CD4-positive, alpha-beta memory T cell (primary cell): ENCODE data around the gene UNC13C. TPM values are rescaled to one million over a fixed set of nuclear protein-coding genes. Genes with fewer than 3 reads are reported as not detected.

ENCODE experiments used
- CTCF ChIA-PET: fragments of 350-600 bp; sonication (Branson Sonifier 250); formaldehyde crosslinking; loops from one replicate; lab custom pipeline; 2021; ENCODE audit warnings: inconsistent platforms; ENCODE audit not compliant: partially characterized antibody; lab: Charles Lee
- POLR2A ChIA-PET: fragments of 350-600 bp; sonication (Branson Sonifier 250); formaldehyde crosslinking; loops from one replicate; lab custom pipeline; 2021; ENCODE audit not compliant: partially characterized antibody; lab: Charles Lee
- DNase-seq, 5 donors: peaks; one replicate each; pipeline versions ENCODE4 v3.0.0 to v3.0.0-alpha.2; 2020 to 2022; ENCODE audit warnings: mixed read lengths in 1 of 5
- H3K27ac ChIP-seq: one replicate; pipeline ENCODE4 v1.7.0; 2013; ENCODE audit warnings: low read depth, low read length
- H3K27me3 ChIP-seq: 2 replicates; pipeline ENCODE4 v1.7.0; 2013; ENCODE audit warnings: mild to moderate bottlenecking, low read length, moderate library complexity; ENCODE audit not compliant: insufficient read depth
- H3K36me3 ChIP-seq: 2 replicates; pipeline ENCODE4 v1.7.0; 2013; ENCODE audit warnings: mild to moderate bottlenecking, low read length, moderate library complexity; ENCODE audit not compliant: insufficient read depth
- H3K4me1 ChIP-seq: 2 replicates; pipeline ENCODE4 v1.7.0; 2013; ENCODE audit warnings: mild to moderate bottlenecking, low read length, moderate library complexity; ENCODE audit not compliant: insufficient read depth
- H3K4me3 ChIP-seq, 2 donors: one replicate each; pipeline ENCODE4 v1.7.0; 2013; ENCODE audit warnings: low read length in 2 of 2, mild to moderate bottlenecking in 1 of 2
- H3K9me3 ChIP-seq, 2 donors: one replicate each; pipeline ENCODE4 v1.7.0; 2013; ENCODE audit warnings: low read length in 2 of 2, control low read depth in 1 of 2; ENCODE audit not compliant: control insufficient read depth in 1 of 2
- H3K27ac Mint-ChIP-seq, 7 donors: one replicate each; pipeline ENCODE4 v1.8.0; 2020 to 2021; ENCODE audit warnings: mixed read lengths in 7 of 7, mild to moderate bottlenecking in 6 of 7, inconsistent platforms in 3 of 7, moderate library complexity in 3 of 7
- H3K27me3 Mint-ChIP-seq, 2 donors: one replicate each; pipeline ENCODE4 v1.8.0; 2020 to 2021; ENCODE audit warnings: mixed read lengths in 2 of 2
- H3K36me3 Mint-ChIP-seq, 2 donors: one replicate each; pipeline ENCODE4 v1.8.0; 2020 to 2021; ENCODE audit warnings: mixed read lengths in 2 of 2, inconsistent platforms in 1 of 2, mild to moderate bottlenecking in 1 of 2
- H3K4me1 Mint-ChIP-seq, 4 donors: one replicate each; pipeline ENCODE4 v1.8.0; 2020 to 2021; ENCODE audit warnings: mixed read lengths in 4 of 4, mild to moderate bottlenecking in 1 of 4
- H3K4me3 Mint-ChIP-seq, 8 donors: one replicate each; pipeline ENCODE4 v1.8.0; 2020 to 2021; ENCODE audit warnings: mixed read lengths in 8 of 8, mild to moderate bottlenecking in 7 of 8, moderate library complexity in 6 of 8, inconsistent platforms in 3 of 8
- H3K9me3 Mint-ChIP-seq, 8 donors: one replicate each; pipeline ENCODE4 v1.8.0; 2020 to 2021; ENCODE audit warnings: mixed read lengths in 8 of 8, mild to moderate bottlenecking in 5 of 8, inconsistent platforms in 3 of 8, moderate library complexity in 1 of 8
- intact Hi-C: fragments of 100-400 bp; cut with micrococcal nuclease; formaldehyde crosslinking; loops from one replicate; pipeline ENCODE4 v1.15.1; 2023
- polyA plus RNA-seq, 2 donors: library from polyadenylated mRNA; unstranded; fragments of 300-500 nt; fragmentation: Illumina TruSeq; gene quantifications; one replicate each; pipeline ENCODE4 v1.2.3, GENCODE V29; 2021
- total RNA-seq, 2 experiments: library from RNA; stranded (reverse); gene quantifications; one replicate each; pipeline ENCODE4 v1.2.3, GENCODE V29; 2021

The UNC13C gene
- total and polyA plus RNA-seq, 4 experiments from 2014 or later = not detected

- Mint-ChIP-seq H3K27me3 (peaks cover 0 to 1% of the 10 kb centered on the region in 2 donors), H3K27ac (peak overlapping the region in 1 of 7 donors; percentile 54), H3K36me3 (no peaks in the 10 kb centered on the region), H3K4me1 (peaks cover 12 to 26% (median 18%) of the 10 kb centered on the region in 4 donors), H3K9me3 (peaks cover 0 to 6% (median 0%) of the 10 kb centered on the region in 8 donors), H3K4me3 (peak overlapping the region in 1 of 8 donors; percentile 17)
- Histone ChIP-seq H3K9me3 (no peaks in the 10 kb centered on the region), H3K4me3 (no peak overlapping the region), H3K27ac (no peak overlapping the region), H3K27me3 (no peaks in the 10 kb centered on the region), H3K4me1 (no peaks in the 10 kb centered on the region), H3K36me3 (no peaks in the 10 kb centered on the region)
- ChIA-PET CTCF (no interaction called here), POLR2A (no interaction called here)
- no peak for DNase-seq
- intact Hi-C loops = no loop called here
These were observed 540.1 kb downstream of the UNC13C start for GRCh38 chr15:54518156-54518882.

DNA sequence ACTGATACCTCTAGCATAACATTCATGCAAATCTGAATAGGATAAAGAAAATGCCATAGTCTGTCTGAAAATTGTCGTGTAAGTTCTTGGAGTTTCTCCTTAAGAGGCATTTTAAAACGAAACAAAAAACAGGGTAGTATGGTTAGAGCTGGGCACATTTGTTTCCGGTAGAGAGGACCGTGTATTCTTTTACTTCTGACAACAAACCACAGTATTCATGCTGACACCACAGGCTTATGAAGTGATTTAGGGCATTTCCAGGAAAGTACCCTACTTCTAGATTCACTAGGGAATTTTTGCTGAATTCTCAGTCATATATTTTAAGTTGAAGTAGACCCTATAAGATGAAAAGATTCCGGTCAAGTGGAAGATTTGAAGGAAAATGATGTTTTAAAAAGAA lies 541.3 kb downstream of the UNC13C start:
- POLR2A ChIA-PET = no interaction called here
- Histone ChIP-seq H3K27me3 (no peaks in the 10 kb centered on the region), H3K27ac (no peak overlapping the region), H3K4me1 (no peaks in the 10 kb centered on the region), H3K9me3 (no peaks in the 10 kb centered on the region), H3K36me3 (no peaks in the 10 kb centered on the region), H3K4me3 (no peak overlapping the region)
- Mint-ChIP-seq H3K27me3 (peaks cover 0 to 1% of the 10 kb centered on the region in 2 donors), H3K4me3 (peak overlapping the region in 6 of 8 donors; percentile 50 to 62 (median 60)), H3K27ac (peak overlapping the region in 4 of 7 donors; percentile 8 to 74 (median 19)), H3K4me1 (peaks cover 12 to 26% (median 18%) of the 10 kb centered on the region in 4 donors), H3K9me3 (peaks cover 0 to 6% (median 0%) of the 10 kb centered on the region in 8 donors), H3K36me3 (no peaks in the 10 kb centered on the region)
- peak in 2 of 5 donors; percentile 3 to 4 for DNase-seq
- CTCF ChIA-PET = no interaction called here
- intact Hi-C loops = no loop called here

DNA sequence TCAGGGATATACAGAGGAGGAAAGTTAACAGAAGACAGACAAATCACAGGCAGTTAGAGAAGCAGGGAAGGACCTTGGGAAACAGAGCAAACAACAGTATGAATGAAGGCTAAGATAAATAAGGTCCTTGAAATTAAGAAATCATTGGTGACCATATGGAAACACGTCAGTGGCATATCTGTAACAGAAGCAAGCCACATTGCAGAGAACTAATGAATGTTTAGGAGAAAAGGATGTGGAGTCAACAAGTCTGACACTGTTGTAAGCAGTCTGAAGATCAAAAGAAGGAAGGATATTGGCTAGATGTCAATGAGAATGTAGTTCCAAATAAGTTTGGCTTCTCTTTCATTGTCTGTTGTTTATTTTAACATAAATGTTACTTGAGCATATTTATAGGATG lies 542.4 kb downstream of the UNC13C start:
- H3K4me1 Mint-ChIP-seq = peaks cover 12 to 26% (median 18%) of the 10 kb centered on the region in 4 donors
- intact Hi-C loops = no loop called here
- H3K27me3 ChIP-seq = no peaks in the 10 kb centered on the region
- no peak for DNase-seq
- no peak overlapping the region for H3K4me3 ChIP-seq
- H3K36me3 Mint-ChIP-seq = no peaks in the 10 kb centered on the region
- POLR2A ChIA-PET = no interaction called here
- peaks cover 0 to 1% of the 10 kb centered on the region in 2 donors for H3K27me3 Mint-ChIP-seq
- H3K4me3 Mint-ChIP-seq = no peak overlapping the region
- peaks cover 0 to 6% (median 0%) of the 10 kb centered on the region in 8 donors for H3K9me3 Mint-ChIP-seq
- CTCF ChIA-PET = no interaction called here
- no peak overlapping the region for H3K27ac Mint-ChIP-seq
- H3K36me3 ChIP-seq = no peaks in the 10 kb centered on the region
- H3K9me3 ChIP-seq = no peaks in the 10 kb centered on the region
- H3K4me1 ChIP-seq = no peaks in the 10 kb centered on the region
- no peak overlapping the region for H3K27ac ChIP-seq

- no peaks in the 10 kb centered on the region for H3K27me3 ChIP-seq
- no peak overlapping the region for H3K27ac ChIP-seq
- intact Hi-C loops = no loop called here
- no peaks in the 10 kb centered on the region for H3K4me1 ChIP-seq
- no peaks in the 10 kb centered on the region for H3K27me3 Mint-ChIP-seq
- no peak overlapping the region for H3K4me3 ChIP-seq
- H3K36me3 ChIP-seq = no peaks in the 10 kb centered on the region
- H3K36me3 Mint-ChIP-seq = no peaks in the 10 kb centered on the region
- ChIA-PET POLR2A (no interaction called here), CTCF (no interaction called here)
- peaks cover 0 to 6% (median 0%) of the 10 kb centered on the region in 8 donors for H3K9me3 Mint-ChIP-seq
- H3K9me3 ChIP-seq = no peaks in the 10 kb centered on the region
- DNase-seq = no peak
- H3K4me3 Mint-ChIP-seq = no peak overlapping the region
- H3K27ac Mint-ChIP-seq = no peak overlapping the region
- peaks cover 12 to 26% (median 18%) of the 10 kb centered on the region in 4 donors for H3K4me1 Mint-ChIP-seq
These were observed 543.0 kb downstream of the UNC13C start for GRCh38 chr15:54521206-54521605.

DNA sequence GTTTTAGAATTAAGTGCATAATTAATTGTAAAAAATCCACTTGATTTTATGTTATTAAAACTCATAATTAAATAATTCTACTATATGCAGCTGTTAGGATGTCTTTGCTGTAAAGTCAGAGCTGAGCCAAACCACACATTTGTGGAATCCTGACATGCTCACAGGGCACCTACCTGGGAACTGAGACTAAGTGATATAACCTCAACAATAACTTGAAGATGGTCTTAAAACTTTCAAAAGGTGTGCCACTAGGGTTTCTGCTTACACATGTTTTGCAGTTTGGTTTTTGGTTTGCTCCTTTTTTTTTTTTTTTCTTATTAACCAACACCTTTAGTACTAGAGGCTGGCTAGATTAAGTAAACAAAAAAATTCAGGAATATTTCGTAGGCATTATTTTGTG lies 549.8 kb downstream of the UNC13C start:
- no peak overlapping the region for H3K27ac Mint-ChIP-seq
- ChIA-PET POLR2A (no interaction called here), CTCF (no interaction called here)
- no peak overlapping the region for H3K4me3 ChIP-seq
- H3K36me3 Mint-ChIP-seq = no peaks in the 10 kb centered on the region
- intact Hi-C loops = no loop called here
- H3K4me1 Mint-ChIP-seq = no peaks in the 10 kb centered on the region
- H3K4me1 ChIP-seq = no peaks in the 10 kb centered on the region
- H3K27ac ChIP-seq = no peak overlapping the region
- peaks cover 0 to 1% (median 0%) of the 10 kb centered on the region in 8 donors for H3K9me3 Mint-ChIP-seq
- peaks cover 0 to 3% of the 10 kb centered on the region in 2 donors for H3K27me3 Mint-ChIP-seq
- H3K9me3 ChIP-seq = no peaks in the 10 kb centered on the region
- no peaks in the 10 kb centered on the region for H3K36me3 ChIP-seq
- no peaks in the 10 kb centered on the region for H3K27me3 ChIP-seq
- no peak overlapping the region for H3K4me3 Mint-ChIP-seq
- no peak for DNase-seq

DNA sequence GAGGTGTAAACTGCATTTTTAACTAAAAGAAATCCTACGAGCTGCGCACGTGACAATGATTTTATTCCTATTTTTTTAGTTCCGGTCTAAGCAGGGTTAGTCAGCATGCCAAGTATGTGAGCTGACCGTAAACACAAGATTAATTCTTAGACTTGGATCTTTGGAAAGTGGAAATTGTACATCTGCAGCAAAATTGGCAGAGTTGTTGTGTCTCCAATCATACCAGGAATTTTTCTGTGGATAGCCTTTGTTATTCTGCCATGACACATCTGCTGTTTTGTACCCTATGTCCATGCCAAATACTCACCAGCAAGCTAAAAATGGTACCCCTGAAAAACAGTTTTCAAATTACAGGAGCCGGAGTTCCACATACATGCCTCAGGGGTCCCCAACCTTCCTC lies 562.5 kb downstream of the UNC13C start:
- POLR2A ChIA-PET = no interaction called here
- CTCF ChIA-PET = no interaction called here

GRCh38 chr15:54547491-54547890 lies 569.2 kb downstream of the UNC13C start:
- POLR2A ChIA-PET = no interaction called here
- no peaks in the 10 kb centered on the region for H3K27me3 ChIP-seq
- no peaks in the 10 kb centered on the region for H3K36me3 Mint-ChIP-seq
- DNase-seq = no peak
- H3K36me3 ChIP-seq = no peaks in the 10 kb centered on the region
- no peaks in the 10 kb centered on the region for H3K4me1 Mint-ChIP-seq
- H3K4me3 Mint-ChIP-seq = no peak overlapping the region
- intact Hi-C loops = no loop called here
- peaks cover 0 to 2% of the 10 kb centered on the region in 2 donors for H3K27me3 Mint-ChIP-seq
- peaks cover 0 to 20% (median 4%) of the 10 kb centered on the region in 8 donors for H3K9me3 Mint-ChIP-seq
- H3K9me3 ChIP-seq = no peaks in the 10 kb centered on the region
- no peak overlapping the region for H3K27ac Mint-ChIP-seq
- H3K27ac ChIP-seq = no peak overlapping the region
- CTCF ChIA-PET = no interaction called here
- H3K4me3 ChIP-seq = no peak overlapping the region
- no peaks in the 10 kb centered on the region for H3K4me1 ChIP-seq

More for the DNA sequence above, 562.5 kb downstream of the UNC13C start:
- no peak for DNase-seq
- H3K27me3 ChIP-seq = no peaks in the 10 kb centered on the region
- intact Hi-C loops = no loop called here
- Mint-ChIP-seq H3K9me3 (peaks cover 3 to 26% (median 12%) of the 10 kb centered on the region in 8 donors), H3K4me1 (no peaks in the 10 kb centered on the region), H3K27me3 (peaks cover 0 to 2% of the 10 kb centered on the region in 2 donors), H3K27ac (no peak overlapping the region), H3K4me3 (no peak overlapping the region), H3K36me3 (no peaks in the 10 kb centered on the region)
- no peak overlapping the region for H3K27ac ChIP-seq
- H3K36me3 ChIP-seq = no peaks in the 10 kb centered on the region
- H3K9me3 ChIP-seq = no peaks in the 10 kb centered on the region
- no peak overlapping the region for H3K4me3 ChIP-seq
- H3K4me1 ChIP-seq = no peaks in the 10 kb centered on the region
